ENCODE data around the gene DLGAP1.

The DLGAP1 gene

DNA sequence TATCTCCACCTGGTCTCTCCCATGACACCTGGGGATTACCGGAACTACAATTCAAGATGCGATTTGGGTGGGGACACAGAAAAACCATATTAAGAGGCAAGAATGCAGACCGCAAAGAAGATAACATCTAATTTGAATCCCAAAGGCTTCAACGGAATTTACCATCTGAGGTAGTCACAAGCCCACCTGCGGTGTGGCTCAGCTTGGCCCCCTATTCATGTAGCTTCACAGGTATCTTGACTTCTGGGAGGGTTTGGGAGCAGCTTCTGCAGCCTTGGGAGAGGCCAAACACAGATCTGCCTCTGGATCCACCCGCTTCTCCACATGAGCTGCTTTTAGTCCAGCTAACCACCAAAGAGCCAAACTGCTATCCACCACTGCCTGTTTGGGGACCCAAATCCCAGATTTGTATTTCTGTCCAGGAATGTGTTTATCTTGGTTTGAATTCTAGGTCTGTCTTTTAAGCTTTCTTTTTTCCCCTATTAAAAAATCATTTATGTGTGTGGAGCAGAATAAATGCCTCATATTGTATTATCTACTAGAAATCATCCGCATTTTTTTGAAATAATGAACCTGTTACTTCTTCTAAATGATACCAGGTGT is 247.6 kb downstream of the DLGAP1 start:
- TF ChIP-seq, protein P1, sequence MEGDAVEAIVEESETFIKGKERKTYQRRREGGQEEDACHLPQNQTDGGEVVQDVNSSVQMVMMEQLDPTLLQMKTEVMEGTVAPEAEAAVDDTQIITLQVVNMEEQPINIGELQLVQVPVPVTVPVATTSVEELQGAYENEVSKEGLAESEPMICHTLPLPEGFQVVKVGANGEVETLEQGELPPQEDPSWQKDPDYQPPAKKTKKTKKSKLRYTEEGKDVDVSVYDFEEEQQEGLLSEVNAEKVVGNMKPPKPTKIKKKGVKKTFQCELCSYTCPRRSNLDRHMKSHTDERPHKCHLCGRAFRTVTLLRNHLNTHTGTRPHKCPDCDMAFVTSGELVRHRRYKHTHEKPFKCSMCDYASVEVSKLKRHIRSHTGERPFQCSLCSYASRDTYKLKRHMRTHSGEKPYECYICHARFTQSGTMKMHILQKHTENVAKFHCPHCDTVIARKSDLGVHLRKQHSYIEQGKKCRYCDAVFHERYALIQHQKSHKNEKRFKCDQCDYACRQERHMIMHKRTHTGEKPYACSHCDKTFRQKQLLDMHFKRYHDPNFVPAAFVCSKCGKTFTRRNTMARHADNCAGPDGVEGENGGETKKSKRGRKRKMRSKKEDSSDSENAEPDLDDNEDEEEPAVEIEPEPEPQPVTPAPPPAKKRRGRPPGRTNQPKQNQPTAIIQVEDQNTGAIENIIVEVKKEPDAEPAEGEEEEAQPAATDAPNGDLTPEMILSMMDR (conservative IDR thresholded peaks at IDR 0.05; ENCODE audit: control insufficient read depth, insufficient read depth, low read depth, low read length) = no peak
- no peak overlapping the region for H3K4me3 ChIP-seq (ENCODE audit: control insufficient read depth, low read depth, low read length)
- no peak for DNase-seq (ENCODE audit: low read depth)

DNA sequence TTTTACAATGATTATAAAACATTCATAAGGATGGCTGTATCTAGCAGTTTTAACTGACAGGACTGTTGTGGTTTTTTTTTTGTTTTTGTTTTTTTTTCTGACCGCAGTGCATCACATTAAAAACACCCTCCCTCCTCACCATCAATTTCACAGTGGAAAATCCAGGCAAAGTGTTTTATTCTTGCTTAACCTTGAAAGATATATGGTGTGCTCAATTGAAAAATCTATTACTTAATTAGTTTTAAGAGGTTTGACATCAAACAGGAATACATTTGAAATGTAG is 250.7 kb downstream of the DLGAP1 start:
- H3K4me3 ChIP-seq (ENCODE audit: control insufficient read depth, low read depth, low read length) = no peak overlapping the region
- DNase-seq (ENCODE audit: low read depth) = no peak
- TF ChIP-seq, protein P1 (conservative IDR thresholded peaks at IDR 0.05; ENCODE audit: control insufficient read depth, insufficient read depth, low read depth, low read length) = no peak

DNA sequence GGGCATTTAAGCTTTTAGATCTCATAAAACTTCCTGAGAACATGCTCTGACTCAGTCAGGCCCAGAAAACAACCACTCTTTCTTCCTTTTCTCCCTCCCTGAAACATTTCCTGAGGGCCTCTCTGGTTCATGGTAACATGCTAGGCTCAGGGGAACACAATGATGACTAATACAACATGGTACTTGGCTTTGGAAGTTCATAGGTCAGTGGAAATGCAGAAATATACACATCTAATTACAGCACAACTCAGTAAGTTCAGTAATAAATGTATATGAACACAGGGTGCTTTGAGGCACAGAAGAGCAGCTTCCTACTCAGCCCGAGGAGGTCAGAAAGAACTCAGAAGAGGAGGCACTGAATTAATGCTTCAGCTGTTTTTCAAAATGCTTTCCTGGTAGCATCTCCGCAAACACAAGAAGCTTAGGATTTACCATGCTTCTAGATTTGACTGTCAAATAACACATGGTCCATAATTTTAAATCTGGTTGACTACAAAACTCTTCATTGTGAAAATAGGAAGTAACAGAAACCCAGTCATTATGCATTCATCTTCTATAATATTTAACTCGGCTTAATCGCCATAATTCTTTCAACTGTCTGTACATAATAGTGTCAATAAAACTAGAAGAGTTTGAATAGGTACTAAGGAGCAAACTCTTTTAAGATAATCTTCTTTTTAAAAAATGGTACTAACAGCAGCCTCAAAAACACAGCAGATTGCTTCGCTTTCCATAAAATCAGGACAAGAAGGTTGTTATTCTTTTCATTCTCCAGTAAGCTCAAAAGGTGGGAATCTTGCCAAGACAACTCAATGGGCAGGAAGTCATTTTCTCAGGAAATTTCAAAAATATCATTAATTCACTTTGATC is 251.3 kb downstream of the DLGAP1 start:
- TF ChIP-seq, protein P1 (conservative IDR thresholded peaks at IDR 0.05; ENCODE audit: control insufficient read depth, insufficient read depth, low read depth, low read length) = no peak
- H3K4me3 ChIP-seq (ENCODE audit: control insufficient read depth, low read depth, low read length) = no peak overlapping the region
- DNase-seq (ENCODE audit: low read depth) = no peak

DNA sequence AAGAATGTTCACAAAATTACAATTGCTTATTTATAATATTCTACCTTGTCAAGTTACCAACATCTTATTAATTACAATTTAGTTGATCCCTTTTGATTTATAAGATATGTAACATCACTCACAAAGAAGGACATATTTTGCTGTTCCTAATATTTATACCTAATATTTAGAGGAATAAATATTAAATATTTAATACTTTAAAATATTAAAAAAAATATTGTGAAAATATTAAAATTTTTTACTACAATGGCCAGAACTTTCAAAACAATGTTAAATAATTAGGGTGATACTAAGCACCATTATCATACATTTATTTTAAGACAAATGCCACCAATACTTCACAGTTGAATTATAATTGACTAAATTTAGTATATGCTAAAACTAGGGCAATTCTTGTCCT is 254.7 kb downstream of the DLGAP1 start:
- TF ChIP-seq, protein P1 (conservative IDR thresholded peaks at IDR 0.05; ENCODE audit: control insufficient read depth, insufficient read depth, low read depth, low read length) = no peak
- no peak overlapping the region for H3K4me3 ChIP-seq (ENCODE audit: control insufficient read depth, low read depth, low read length)
- DNase-seq (ENCODE audit: low read depth) = no peak

DNA sequence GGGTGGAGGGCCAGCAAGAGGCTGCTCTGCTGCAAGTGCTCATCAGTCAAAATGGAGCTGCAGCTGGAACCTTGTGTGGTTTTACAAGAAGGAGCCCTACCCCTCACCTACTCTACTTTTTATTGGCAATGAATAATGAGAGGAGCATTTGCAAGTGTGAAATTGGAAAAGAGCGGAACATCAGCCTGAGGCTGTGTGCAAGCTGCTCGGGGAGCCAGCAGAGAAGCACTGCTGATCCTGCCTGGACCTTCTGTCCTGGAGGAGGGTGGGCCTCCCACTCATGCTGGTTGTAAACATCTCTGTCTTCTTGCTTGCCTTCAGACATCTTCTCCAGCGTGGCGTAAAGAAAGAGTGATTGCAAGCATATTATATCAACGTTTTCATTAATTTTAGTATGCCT is 256.2 kb downstream of the DLGAP1 start:
- no peak for DNase-seq (ENCODE audit: low read depth)
- TF ChIP-seq, protein P1 (conservative IDR thresholded peaks at IDR 0.05; ENCODE audit: control insufficient read depth, insufficient read depth, low read depth, low read length) = no peak
- no peak overlapping the region for H3K4me3 ChIP-seq (ENCODE audit: control insufficient read depth, low read depth, low read length)

DNA sequence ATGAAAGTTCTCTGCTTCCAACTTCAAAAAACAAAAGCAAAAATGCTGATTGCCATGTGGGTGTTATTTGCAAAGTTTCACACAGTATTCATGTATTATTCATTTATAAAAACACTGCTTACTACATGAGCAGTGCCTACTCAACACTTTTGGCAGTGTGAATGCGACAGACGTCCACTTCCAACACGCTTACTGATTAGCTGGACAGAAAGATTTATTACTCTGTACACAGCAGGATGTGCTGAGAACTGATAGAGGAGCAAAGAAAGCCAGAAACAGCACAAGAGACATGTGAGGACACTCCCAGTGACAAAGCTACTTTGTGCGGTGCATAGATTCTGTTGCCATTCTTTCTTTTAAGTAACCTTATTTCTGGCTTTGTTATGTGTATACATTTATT is 258.8 kb downstream of the DLGAP1 start:
- TF ChIP-seq, protein P1 (conservative IDR thresholded peaks at IDR 0.05; ENCODE audit: control insufficient read depth, insufficient read depth, low read depth, low read length) = no peak
- no peak overlapping the region for H3K4me3 ChIP-seq (ENCODE audit: control insufficient read depth, low read depth, low read length)
- DNase-seq (ENCODE audit: low read depth) = no peak
